Breast epithelium (tissue), 3 donors: Measurements from ENCODE around the gene NAP1L5.

Experiments
- POLR2A ChIP-seq: fragments of 450-650 bp; IDR thresholded peaks from one replicate; pipeline ENCODE4 v1.6.1; 2016; ENCODE audit warnings: antibody characterized with exemption, mild to moderate bottlenecking, moderate library complexity
- POLR2AphosphoS5 ChIP-seq, 3 donors: sonication (generic); formaldehyde crosslinking; IDR thresholded peaks; one replicate each; pipeline ENCODE4 v1.6.1; 2017; ENCODE audit warnings: antibody characterized with exemption in 3 of 3
- TF ChIP-seq, protein P1 (sequence below), 3 donors: fragments of 450-650 bp; IDR thresholded peaks; one replicate each; pipeline ENCODE4 v1.5.1; 2016 to 2017; ENCODE audit warnings: antibody characterized with exemption in 3 of 3, mild to moderate bottlenecking in 3 of 3, moderate library complexity in 3 of 3

DNA sequence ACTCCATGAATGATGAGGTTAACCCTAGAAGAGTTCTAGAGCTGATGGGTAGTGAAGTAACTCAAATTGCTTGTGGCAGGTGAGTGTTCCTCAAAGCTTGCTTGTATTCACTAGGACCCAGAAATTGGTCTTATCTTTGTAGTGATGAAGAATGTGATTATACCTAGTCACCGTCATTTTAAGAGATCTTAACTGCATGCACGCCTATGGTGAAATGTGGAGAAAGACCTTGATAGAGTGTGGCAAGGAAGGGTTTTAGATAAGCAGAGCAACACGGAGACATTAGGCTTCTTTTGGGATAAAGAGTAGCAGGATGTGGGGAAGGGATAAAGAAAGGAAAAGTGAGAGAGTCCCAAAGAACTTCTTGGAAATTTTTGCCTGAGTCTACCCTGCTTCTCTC lies 42.4 kb downstream of the NAP1L5 start:
- no peak for TF ChIP-seq POLR2AphosphoS5 (IDR thresholded peaks at IDR 0.05)
- TF ChIP-seq, protein P1, sequence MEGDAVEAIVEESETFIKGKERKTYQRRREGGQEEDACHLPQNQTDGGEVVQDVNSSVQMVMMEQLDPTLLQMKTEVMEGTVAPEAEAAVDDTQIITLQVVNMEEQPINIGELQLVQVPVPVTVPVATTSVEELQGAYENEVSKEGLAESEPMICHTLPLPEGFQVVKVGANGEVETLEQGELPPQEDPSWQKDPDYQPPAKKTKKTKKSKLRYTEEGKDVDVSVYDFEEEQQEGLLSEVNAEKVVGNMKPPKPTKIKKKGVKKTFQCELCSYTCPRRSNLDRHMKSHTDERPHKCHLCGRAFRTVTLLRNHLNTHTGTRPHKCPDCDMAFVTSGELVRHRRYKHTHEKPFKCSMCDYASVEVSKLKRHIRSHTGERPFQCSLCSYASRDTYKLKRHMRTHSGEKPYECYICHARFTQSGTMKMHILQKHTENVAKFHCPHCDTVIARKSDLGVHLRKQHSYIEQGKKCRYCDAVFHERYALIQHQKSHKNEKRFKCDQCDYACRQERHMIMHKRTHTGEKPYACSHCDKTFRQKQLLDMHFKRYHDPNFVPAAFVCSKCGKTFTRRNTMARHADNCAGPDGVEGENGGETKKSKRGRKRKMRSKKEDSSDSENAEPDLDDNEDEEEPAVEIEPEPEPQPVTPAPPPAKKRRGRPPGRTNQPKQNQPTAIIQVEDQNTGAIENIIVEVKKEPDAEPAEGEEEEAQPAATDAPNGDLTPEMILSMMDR (IDR thresholded peaks at IDR 0.05) = no peak
- TF ChIP-seq POLR2A = no peak
